Activated naive CD8-positive, alpha-beta T cell treated with anti-CD3 and anti-CD28 coated beads, Interleukin-2, amount 50 U/mL, for 16 hours (primary cell): Measurements from ENCODE around the gene OR4M1.
"Not testable (repeated sequence)": the region's sequence is repeated elsewhere in the genome, so short reads cannot be mapped to it uniquely, and the experiment has no call there.

Experiments
- DNase-seq: peaks from one replicate; pipeline ENCODE4 v3.0.0-alpha.2; 2020; ENCODE audit warnings: low read depth, low spot score

OR4M1 gene, protein sequence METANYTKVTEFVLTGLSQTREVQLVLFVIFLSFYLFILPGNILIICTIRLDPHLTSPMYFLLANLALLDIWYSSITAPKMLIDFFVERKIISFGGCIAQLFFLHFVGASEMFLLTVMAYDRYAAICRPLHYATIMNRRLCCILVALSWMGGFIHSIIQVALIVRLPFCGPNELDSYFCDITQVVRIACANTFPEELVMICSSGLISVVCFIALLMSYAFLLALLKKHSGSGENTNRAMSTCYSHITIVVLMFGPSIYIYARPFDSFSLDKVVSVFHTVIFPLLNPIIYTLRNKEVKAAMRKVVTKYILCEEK

GRCh38 chr14:19773204-19773603 lies at the start of gene OR4M1:
TSS of gene OR4M1 (plus strand) at chr14:19773504. CDS start at chr14:19780323, 6,819 bp downstream.
- not testable (repeated sequence) for DNase-seq

DNA sequence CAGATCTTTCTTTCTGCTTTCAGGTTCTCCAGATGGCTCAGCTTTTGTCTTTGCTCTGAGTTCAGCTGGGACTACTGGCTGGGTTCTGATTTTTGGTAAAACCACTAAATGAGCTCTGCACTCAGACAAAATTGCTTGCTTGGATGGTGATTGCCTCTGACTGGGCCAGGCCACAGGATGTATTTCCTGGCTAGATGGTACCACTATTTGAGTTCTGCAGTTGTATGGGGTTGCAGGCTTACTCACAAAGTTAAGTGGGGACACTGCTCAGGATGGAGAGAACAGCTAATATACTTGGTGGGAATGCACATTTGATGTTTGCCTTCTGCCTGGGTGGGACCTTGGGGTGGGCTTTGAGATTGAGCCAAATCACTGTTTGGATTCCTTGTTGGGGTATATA lies 43.9 kb upstream of the OR4M1 start:
- no peak for DNase-seq

- DNase-seq: no peak
Observed at GRCh38 chr14:19729763-19730162, 43.5 kb upstream of the OR4M1 start.

DNA sequence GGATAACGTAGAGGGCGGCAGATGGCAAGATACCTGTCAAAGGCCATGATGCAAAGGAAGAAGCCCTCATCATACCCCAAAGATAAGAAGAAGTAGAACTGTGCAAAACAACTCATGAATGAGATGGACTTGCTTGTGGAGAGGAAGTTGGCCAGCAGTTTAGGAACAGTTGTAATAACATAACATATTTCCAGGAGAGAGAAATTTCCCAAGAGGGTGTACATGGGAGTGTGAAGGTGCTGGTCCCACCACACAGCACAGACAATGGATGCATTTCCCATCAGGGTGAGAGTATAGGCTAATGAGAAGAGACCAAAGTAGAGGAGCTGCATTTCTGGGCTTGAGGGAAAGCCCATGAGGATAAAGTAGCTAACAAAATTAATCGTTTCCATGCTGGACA lies 39.4 kb upstream of the OR4M1 start:
- DNase-seq: not testable (repeated sequence)

DNA sequence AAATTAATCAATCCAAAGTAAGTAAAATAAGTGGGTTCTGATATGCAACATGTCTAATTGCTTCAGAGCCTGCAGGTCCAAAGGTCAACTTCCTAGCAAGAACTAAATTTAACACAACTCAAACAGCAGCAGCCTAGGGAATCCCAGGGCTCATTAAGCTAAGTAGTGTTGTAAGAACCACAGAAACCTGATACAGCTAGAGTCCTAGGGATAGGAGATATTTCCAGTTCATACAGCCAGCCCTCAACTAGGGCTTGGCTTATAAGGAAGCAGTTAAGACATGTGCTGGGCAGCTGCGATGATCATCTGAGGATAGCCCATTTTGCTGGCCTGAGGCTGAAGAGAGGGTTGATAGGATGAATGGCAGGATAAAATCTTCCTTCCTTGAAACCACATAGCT lies 30.0 kb upstream of the OR4M1 start, which contains the start of gene OR4Q3:
OR4Q3 (plus strand) TSS at position 316 of the 400 bp plus-strand sequence.
- no peak for DNase-seq

DNA sequence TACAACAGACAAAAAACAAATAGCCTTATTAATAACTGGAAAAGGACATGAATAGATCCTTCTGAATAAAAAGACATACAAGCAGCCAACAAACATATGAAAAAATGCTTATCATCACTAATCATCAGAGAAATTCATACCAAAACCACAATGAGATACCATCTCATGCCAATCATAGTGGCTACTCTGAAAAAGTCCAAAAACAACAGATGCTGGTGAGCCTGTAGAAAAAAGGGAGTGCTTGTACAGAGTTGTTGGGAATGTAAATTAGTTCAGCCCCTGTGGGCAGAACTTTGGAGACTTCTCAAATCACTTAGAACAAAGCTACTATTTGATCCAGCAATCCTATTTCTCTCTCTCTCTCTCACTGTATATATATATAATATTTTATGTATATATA lies 21.0 kb upstream of the OR4M1 start:
- DNase-seq: not testable (repeated sequence)

DNA sequence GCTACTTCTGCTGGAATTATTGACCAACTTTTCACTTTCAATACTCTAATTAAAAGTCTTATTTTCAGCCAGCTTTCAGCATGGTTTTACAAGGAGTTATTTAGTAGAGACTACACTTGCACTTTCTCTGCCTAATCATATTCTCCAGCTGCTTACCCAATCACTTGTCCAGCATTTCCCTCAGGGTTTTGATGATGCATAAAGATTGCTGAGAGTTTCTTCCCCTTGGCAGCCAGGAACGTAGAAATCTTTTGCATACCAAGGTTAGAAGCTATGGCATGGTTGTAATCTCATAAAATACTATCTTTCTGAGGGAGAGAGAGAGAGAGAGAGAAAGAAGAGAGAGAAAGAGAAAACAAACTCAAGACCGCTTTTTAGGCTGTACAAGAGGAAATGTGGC lies 19.1 kb upstream of the OR4M1 start:
- DNase-seq: no peak

GRCh38 chr14:19771491-19771890 lies 1.8 kb upstream of the OR4M1 start:
- not testable (repeated sequence) for DNase-seq

- no peak for DNase-seq
Observed at GRCh38 chr14:19771895-19772430, 1.3 kb upstream of the OR4M1 start.

DNA sequence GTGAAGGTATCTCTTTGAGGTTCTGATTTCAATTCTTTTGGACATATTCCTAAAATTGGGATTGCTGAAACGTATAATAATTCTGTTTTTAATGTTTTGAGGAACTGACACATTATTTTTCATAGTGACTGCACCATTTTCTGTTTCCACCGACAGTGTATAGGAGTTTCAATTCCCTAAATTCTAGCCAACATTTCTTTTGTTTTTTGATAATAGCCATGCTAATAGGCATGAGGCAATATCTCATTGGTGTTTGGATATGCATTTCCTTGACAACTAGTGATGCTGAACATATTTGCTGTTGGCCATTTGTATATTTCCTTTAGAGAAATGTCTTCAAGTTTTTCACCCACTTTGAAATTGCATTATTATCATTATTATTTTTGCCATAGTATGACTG lies 850 bp upstream of the OR4M1 start:
- DNase-seq: not testable (repeated sequence)

GRCh38 chr14:19775587-19775986 lies 2.3 kb downstream of the OR4M1 start:
- DNase-seq: no peak

GRCh38 chr14:19785848-19786247 lies 12.5 kb downstream of the OR4M1 start:
- not testable (repeated sequence) for DNase-seq

DNA sequence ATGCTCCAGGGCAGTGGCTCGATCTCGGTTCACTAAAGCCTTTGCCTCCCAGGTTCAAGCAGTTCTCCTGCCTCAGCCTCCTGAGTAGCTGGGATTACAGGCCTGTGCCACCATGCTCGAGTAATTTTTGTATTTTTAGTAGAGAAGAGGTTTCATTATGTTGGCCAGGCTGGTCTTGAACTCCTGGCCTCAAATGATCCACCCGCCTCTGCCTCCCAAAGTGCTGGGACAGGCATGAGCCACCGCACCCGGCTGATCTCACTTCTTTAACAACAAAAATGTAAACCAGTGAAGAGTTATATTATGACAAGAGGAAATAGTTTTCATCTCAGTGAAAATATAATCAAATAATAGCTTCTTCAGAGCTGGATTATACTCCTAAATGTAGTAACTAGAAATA lies 14.0 kb downstream of the OR4M1 start:
- DNase-seq: not testable (repeated sequence)

DNA sequence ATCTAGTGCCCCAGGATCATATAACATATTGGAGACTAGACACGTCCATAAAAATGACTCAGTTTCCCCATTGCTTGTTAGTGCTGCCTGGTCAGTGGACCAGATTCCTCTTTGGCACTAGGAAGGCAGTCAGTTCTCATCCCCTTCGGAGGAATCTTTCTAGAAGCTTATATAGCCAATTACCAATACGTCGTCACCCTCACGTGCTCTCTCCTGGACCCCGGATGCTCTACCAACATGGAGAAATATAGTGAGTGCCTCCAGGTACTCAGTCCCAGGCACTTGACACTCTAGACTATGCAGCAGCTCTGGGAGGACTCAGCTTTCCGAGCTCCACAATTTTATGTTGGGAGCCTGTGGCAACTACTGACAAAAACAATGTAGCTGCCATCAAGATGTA lies 14.8 kb downstream of the OR4M1 start:
- DNase-seq: not testable (repeated sequence)

DNA sequence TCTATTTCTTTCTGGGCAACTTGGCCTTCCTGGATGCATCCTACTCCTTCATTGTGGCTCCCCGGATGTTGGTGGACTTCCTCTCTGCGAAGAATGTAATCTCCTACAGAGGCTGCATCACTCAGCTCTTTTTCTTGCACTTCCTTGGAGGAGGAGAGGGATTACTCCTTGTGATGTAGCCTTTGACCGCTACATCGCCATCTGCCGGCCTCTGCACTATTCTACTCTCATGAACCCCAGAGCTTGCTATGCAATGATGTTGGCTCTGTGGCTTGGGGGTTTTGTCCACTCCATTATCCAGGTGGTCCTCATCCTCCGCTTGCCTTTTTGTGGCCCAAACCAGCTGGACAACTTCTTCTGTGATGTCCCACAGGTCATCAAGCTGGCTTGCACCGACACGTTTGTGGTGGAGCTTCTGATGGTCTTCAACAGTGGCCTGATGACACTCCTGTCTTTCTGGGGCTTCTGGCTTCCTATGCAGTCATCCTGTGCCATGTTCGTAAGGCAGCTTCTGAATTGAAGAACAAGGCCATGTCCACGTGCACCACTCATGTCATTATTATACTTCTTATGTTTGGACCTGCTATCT lies 23.3 kb downstream of the OR4M1 start:
- not testable (repeated sequence) for DNase-seq

DNA sequence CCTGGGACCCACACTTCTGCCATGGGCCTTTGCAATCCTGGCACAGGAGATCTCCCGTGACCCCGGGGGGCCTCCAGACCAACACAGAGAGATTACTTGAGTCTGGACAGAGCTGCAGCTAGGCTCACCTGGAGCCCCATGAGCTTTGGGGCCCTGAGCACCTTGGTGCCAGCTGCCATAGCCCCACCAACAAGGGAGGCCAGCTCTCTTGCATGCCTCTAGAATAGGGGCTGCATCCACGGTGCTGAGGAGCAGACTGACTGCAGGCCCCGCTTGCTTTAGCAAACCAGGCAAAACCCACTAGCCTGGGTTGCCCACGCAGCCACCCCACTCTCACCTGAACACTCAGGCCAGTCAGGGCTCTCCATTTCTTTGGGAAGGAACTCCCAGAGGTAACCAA lies 26.6 kb downstream of the OR4M1 start:
- no peak for DNase-seq

DNA sequence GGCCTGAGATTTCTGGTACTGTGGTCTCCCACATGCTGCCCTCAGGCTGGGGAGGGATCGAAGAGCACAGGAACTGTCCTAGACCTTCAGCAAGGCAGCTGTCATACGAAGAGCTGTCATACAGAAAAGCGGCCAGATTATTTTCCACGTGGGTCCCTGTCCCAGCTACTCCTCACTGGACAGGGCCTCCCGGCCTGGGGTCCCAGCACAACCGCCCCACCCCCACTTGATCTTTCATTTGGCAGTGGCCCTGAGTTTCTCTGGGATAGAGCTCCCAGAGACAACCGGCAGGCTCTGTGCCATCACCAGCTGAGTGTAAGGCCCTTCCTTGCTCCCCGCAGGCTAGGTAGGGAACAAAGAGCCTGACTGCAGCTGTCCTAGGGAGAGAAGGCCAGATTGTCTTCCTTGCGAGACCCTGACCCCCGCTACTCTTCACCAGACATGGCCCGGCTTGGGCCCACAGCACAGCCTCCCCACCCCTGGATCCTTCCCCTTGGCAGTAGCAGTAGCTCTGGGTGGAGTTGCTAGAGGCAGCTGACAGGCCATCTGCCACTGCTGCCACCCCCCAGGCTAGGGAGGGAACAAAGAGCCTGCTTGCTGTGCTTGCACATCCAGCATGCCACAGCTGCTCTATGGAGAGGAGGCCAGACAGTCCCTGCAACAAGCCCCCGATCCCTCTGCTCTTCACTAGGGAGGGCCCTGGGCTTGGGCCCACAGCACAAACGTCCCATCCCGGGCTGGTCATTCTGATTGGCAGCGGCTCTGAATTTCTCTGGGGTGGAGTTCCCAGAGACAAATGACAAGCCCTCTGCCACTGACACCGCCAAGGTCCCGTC lies 27.2 kb downstream of the OR4M1 start:
- DNase-seq: no peak

GRCh38 chr14:19801118-19801464 lies 27.8 kb downstream of the OR4M1 start:
- DNase-seq: no peak

- not testable (repeated sequence) for DNase-seq
Observed at GRCh38 chr14:19803470-19803869, 30.2 kb downstream of the OR4M1 start, which contains the start of gene OR4N2. TSS of gene OR4N2 (plus strand) at chr14:19803770. CDS start at chr14:19827449, 23,679 bp downstream.

- not testable (repeated sequence) for DNase-seq
Observed at GRCh38 chr14:19813171-19813920, 40.0 kb downstream of the OR4M1 start.

DNA sequence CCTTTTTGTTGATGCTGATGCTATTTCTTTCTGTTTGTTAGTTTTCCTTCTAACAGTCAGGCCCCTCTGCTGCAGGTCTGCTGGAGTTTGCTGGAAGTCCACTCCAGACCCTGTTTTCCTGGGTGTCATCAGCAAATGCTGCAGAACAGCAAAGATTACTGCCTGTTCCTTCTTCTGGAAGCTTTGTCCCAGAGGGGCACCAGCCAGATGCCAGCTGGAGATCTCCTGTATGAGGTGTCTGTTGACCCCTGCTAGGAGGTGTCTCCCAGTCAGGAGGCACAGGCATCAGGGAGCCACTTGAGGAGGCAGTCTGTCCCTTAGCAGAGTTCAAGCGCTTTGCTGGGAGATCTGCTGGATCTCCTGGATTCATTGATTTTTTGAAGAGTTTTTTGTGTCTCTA lies 46.6 kb downstream of the OR4M1 start:
- not testable (repeated sequence) for DNase-seq
